HepG2 (cell line): ENCODE measurements around the gene BMF. TPM values are rescaled to one million over a fixed set of nuclear protein-coding genes. Genes with fewer than 3 reads are reported as not detected.
A peak's percentile ranks its signal among the peaks of the same experiment; 100 is the strongest.

ENCODE experiments used
- CBX5 ChIP-seq: sonication (generic); formaldehyde crosslinking; IDR thresholded peaks from 2 replicates; pipeline ENCODE4 v1.4.0; 2020; ENCODE audit warnings: missing genetic modification reagents, borderline replicate concordance
- CEBPG ChIP-seq: IDR thresholded peaks from 2 replicates; pipeline ENCODE4 v1.6.1; 2016
- HOXA5 ChIP-seq: sonication (generic); formaldehyde crosslinking; IDR thresholded peaks from 2 replicates; pipeline ENCODE4 v1.4.0; 2020; ENCODE audit warnings: missing genetic modification reagents
- MTA3 ChIP-seq: sonication (generic); formaldehyde crosslinking; IDR thresholded peaks from 2 replicates; pipeline ENCODE4 v1.4.0; 2020; ENCODE audit warnings: missing genetic modification reagents
- NFYC ChIP-seq: IDR thresholded peaks from 2 replicates; pipeline ENCODE4 v1.6.1; 2016; ENCODE audit warnings: missing genetic modification reagents, missing compliant biosample characterization
- NR2C2 ChIP-seq: sonication (generic); formaldehyde crosslinking; IDR thresholded peaks from 2 replicates; pipeline ENCODE4 v1.4.0; 2020; ENCODE audit warnings: missing genetic modification reagents, mild to moderate bottlenecking, moderate library complexity, borderline replicate concordance
- PHB2 ChIP-seq: fragments of 450-650 bp; IDR thresholded peaks from 2 replicates; pipeline ENCODE4 v1.6.1; 2018; ENCODE audit not compliant: partially characterized antibody
- RXRA ChIP-seq: sonication (generic); formaldehyde crosslinking; IDR thresholded peaks from 2 replicates; pipeline ENCODE4 v1.5.1; 2020; ENCODE audit warnings: missing genetic modification reagents
- SOX5 ChIP-seq: IDR thresholded peaks from 2 replicates; pipeline ENCODE4 v1.6.1; 2016; ENCODE audit warnings: borderline replicate concordance
- SP2 ChIP-seq: sonication (generic); formaldehyde crosslinking; IDR thresholded peaks from 2 replicates; pipeline ENCODE4 v1.5.1; 2020; ENCODE audit warnings: mild to moderate bottlenecking, missing genetic modification reagents
- ZFP1 ChIP-seq: IDR thresholded peaks from 2 replicates; pipeline ENCODE4 v1.6.1; 2016
- ZNF101 ChIP-seq: sonication (generic); formaldehyde crosslinking; IDR thresholded peaks from 2 replicates; pipeline ENCODE4 v1.4.0; 2020; ENCODE audit warnings: mild to moderate bottlenecking, low read depth, missing genetic modification reagents, borderline replicate concordance
- polyA plus RNA-seq, 8 experiments: library from polyadenylated mRNA; depleted of rRNA in 3 of 8; stranded (reverse) in 7 of 8; unstranded in 1 of 8; fragments of >200 nt; fragmentation: Illumina TruSeq in 4 of 8; extraction: Trizol in 4 of 8; gene quantifications; 2 replicates each; pipeline versions ENCODE4 v1.2.1 to v1.2.3, GENCODE V29; 2011 to 2016; ENCODE audit warnings: low read depth in 4 of 8, missing spikeins in 1 of 8, mixed read lengths in 1 of 8; ENCODE audit not compliant: insufficient read depth in 1 of 8
- total RNA-seq, 5 experiments: library from RNA; depleted of rRNA; stranded (reverse); fragments of >200 nt; fragmentation: Illumina TruSeq; extraction: Trizol; gene quantifications; 2 replicates each; pipeline ENCODE4 v1.2.3, GENCODE V29; 2016; ENCODE audit warnings: low read depth in 1 of 5
- TF ChIP-seq, protein P1 (sequence below): sonication (generic); formaldehyde crosslinking; conservative IDR thresholded peaks from 2 replicates; pipeline ENCODE4 v1.8.0; 2022; ENCODE audit warnings: mild to moderate bottlenecking, moderate library complexity, missing genetic modification reagents
- TF ChIP-seq, protein P2 (sequence below): sonication (generic); formaldehyde crosslinking; IDR thresholded peaks from 2 replicates; pipeline ENCODE4 v1.5.0; 2020; ENCODE audit warnings: mild to moderate bottlenecking, missing genetic modification reagents
- TF ChIP-seq, protein P3 (sequence below): sonication (generic); formaldehyde crosslinking; IDR thresholded peaks from 2 replicates; pipeline ENCODE4 v1.4.0; 2020; ENCODE audit warnings: missing genetic modification reagents
- TF ChIP-seq, protein P4 (sequence below): sonication (generic); formaldehyde crosslinking; IDR thresholded peaks from 2 replicates; pipeline ENCODE4 v1.4.0; 2020; ENCODE audit warnings: missing genetic modification reagents, mild to moderate bottlenecking, borderline replicate concordance

The BMF gene
- total and polyA plus RNA-seq, 2 of the 13 experiments (the other 11 are each of a cell fraction or from before 2014, with no cell fraction given): 8.7 to 15.9 TPM

DNA sequence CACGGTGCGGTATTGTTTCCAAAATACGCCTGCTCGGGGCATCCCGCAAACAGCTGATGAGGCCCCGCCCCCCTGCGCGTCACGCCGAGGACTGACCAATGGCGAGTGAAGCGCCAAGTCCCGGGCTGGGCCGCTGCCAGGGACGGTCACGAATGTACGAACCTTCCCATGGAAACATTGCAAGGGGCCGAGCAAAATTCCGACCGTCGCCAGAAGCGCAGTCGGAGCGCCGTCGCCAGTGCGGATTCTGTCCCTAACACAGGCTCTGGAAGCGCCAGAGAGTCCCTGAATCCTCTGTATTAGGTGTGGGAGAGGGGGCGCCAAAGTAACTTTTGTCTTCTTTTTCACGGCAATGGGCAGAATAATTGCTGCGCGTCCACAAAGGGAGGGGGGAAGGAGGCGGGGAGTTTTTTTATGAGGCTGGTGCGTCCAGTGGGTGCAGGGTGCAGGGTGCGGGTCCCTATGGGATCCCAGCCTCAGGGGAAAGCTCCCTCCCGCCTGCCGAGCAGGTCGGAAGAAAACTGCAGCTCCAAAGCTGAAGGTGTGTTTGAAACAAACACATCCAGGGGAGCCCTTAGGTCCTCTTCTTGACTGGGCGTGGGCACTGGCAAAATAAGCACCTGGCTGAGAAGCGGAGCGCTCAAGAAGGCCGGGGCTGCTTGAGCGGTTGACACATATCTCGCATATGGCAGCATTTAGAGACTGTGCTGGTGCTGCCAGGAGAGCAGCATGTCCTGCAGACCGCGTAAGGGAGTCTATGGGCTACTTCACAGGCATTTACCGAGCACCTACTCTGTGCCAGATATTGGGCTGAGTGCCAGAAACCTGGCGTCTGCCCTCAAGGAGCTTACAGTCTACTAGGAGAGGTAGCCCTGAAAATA is at the start of gene BMF (continued):
- TF ChIP-seq, protein P1, sequence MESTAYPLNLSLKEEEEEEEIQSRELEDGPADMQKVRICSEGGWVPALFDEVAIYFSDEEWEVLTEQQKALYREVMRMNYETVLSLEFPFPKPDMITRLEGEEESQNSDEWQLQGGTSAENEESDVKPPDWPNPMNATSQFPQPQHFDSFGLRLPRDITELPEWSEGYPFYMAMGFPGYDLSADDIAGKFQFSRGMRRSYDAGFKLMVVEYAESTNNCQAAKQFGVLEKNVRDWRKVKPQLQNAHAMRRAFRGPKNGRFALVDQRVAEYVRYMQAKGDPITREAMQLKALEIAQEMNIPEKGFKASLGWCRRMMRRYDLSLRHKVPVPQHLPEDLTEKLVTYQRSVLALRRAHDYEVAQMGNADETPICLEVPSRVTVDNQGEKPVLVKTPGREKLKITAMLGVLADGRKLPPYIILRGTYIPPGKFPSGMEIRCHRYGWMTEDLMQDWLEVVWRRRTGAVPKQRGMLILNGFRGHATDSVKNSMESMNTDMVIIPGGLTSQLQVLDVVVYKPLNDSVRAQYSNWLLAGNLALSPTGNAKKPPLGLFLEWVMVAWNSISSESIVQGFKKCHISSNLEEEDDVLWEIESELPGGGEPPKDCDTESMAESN (CRISPR knock-in tag): 0 out of 2 replicates have a peak, but pooled peaks have one; percentile 29
- TF ChIP-seq SOX5: peak; percentile 76
- 0 out of 2 replicates have a peak, but pooled peaks have one; percentile 21 for TF ChIP-seq ZFP1 (CRISPR knock-in tag)
- no peak for TF ChIP-seq CBX5 (CRISPR knock-in tag)
- peak; percentile 56; the same call in 1 of the 2 replicates for TF ChIP-seq RXRA (CRISPR knock-in tag)
- peak; percentile 68; the same call in 1 of the 2 replicates for TF ChIP-seq NR2C2 (CRISPR knock-in tag)
- TF ChIP-seq NFYC (CRISPR knock-in tag): peak; percentile 82
- TF ChIP-seq, protein P2, sequence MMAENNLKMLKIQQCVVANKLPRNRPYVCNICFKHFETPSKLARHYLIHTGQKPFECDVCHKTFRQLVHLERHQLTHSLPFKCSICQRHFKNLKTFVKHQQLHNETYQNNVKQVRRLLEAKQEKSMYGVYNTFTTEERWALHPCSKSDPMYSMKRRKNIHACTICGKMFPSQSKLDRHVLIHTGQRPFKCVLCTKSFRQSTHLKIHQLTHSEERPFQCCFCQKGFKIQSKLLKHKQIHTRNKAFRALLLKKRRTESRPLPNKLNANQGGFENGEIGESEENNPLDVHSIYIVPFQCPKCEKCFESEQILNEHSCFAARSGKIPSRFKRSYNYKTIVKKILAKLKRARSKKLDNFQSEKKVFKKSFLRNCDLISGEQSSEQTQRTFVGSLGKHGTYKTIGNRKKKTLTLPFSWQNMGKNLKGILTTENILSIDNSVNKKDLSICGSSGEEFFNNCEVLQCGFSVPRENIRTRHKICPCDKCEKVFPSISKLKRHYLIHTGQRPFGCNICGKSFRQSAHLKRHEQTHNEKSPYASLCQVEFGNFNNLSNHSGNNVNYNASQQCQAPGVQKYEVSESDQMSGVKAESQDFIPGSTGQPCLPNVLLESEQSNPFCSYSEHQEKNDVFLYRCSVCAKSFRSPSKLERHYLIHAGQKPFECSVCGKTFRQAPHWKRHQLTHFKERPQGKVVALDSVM (CRISPR knock-in tag): peak; percentile 33; the same call in 1 of the 2 replicates
- no peak for TF ChIP-seq ZNF101 (CRISPR knock-in tag)
- peak; percentile 33; the same call in 1 of the 2 replicates for TF ChIP-seq CEBPG (CRISPR knock-in tag)
- no peak for TF ChIP-seq PHB2
- TF ChIP-seq, protein P3, sequence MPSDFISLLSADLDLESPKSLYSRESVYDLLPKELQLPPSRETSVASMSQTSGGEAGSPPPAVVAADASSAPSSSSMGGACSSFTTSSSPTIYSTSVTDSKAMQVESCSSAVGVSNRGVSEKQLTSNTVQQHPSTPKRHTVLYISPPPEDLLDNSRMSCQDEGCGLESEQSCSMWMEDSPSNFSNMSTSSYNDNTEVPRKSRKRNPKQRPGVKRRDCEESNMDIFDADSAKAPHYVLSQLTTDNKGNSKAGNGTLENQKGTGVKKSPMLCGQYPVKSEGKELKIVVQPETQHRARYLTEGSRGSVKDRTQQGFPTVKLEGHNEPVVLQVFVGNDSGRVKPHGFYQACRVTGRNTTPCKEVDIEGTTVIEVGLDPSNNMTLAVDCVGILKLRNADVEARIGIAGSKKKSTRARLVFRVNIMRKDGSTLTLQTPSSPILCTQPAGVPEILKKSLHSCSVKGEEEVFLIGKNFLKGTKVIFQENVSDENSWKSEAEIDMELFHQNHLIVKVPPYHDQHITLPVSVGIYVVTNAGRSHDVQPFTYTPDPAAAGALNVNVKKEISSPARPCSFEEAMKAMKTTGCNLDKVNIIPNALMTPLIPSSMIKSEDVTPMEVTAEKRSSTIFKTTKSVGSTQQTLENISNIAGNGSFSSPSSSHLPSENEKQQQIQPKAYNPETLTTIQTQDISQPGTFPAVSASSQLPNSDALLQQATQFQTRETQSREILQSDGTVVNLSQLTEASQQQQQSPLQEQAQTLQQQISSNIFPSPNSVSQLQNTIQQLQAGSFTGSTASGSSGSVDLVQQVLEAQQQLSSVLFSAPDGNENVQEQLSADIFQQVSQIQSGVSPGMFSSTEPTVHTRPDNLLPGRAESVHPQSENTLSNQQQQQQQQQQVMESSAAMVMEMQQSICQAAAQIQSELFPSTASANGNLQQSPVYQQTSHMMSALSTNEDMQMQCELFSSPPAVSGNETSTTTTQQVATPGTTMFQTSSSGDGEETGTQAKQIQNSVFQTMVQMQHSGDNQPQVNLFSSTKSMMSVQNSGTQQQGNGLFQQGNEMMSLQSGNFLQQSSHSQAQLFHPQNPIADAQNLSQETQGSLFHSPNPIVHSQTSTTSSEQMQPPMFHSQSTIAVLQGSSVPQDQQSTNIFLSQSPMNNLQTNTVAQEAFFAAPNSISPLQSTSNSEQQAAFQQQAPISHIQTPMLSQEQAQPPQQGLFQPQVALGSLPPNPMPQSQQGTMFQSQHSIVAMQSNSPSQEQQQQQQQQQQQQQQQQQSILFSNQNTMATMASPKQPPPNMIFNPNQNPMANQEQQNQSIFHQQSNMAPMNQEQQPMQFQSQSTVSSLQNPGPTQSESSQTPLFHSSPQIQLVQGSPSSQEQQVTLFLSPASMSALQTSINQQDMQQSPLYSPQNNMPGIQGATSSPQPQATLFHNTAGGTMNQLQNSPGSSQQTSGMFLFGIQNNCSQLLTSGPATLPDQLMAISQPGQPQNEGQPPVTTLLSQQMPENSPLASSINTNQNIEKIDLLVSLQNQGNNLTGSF (CRISPR knock-in tag): 0 out of 2 replicates have a peak, but pooled peaks have one; percentile 13
- TF ChIP-seq HOXA5: peak; percentile 85
- TF ChIP-seq, protein P4, sequence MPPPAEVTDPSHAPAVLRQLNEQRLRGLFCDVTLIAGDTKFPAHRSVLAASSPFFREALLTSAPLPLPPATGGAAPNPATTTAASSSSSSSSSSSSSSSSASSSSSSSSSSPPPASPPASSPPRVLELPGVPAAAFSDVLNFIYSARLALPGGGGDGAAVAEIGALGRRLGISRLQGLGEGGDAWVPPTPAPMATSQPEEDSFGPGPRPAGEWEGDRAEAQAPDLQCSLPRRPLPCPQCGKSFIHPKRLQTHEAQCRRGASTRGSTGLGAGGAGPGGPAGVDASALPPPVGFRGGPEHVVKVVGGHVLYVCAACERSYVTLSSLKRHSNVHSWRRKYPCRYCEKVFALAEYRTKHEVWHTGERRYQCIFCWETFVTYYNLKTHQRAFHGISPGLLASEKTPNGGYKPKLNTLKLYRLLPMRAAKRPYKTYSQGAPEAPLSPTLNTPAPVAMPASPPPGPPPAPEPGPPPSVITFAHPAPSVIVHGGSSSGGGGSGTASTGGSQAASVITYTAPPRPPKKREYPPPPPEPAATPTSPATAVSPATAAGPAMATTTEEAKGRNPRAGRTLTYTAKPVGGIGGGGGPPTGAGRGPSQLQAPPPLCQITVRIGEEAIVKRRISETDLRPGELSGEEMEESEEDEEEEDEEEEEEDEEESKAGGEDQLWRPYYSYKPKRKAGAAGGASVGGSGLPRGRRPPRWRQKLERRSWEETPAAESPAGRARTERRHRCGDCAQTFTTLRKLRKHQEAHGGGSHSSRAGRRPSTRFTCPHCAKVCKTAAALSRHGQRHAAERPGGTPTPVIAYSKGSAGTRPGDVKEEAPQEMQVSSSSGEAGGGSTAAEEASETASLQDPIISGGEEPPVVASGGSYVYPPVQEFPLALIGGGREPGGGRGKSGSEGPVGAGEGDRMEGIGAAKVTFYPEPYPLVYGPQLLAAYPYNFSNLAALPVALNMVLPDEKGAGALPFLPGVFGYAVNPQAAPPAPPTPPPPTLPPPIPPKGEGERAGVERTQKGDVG (CRISPR knock-in tag): no peak
- no peak for TF ChIP-seq MTA3 (CRISPR knock-in tag)
- 0 out of 2 replicates have a peak, but pooled peaks have one; percentile 35 for TF ChIP-seq SP2 (CRISPR knock-in tag)
